OCI-LY1 (cell line): Measurements from ENCODE around the gene GGN.

Experiments used
- H2AFZ ChIP-seq: fragments of 200-600 bp; sonication (generic), shearing (Covaris generic); 2 replicates; pipeline ENCODE4 v1.6.0; 2014; ENCODE audit warnings: antibody characterized with exemption, mild to moderate bottlenecking, low read length
- H3F3A ChIP-seq: fragments of 200-600 bp; sonication (generic), shearing (Covaris generic); 2 replicates; pipeline ENCODE4 v1.6.0; 2014; ENCODE audit warnings: mild to moderate bottlenecking, antibody characterized with exemption, low read length, moderate library complexity; ENCODE audit not compliant: insufficient read depth
- H3K27ac ChIP-seq: fragments of 200-600 bp; sonication (generic); 2 replicates; pipeline ENCODE4 v1.5.1; 2014; ENCODE audit warnings: low read length, mixed run types, mild to moderate bottlenecking, low read depth; ENCODE audit not compliant: poor library complexity, severe bottlenecking
- H3K27me3 ChIP-seq: fragments of 200-600 bp; sonication (generic); 2 replicates; pipeline ENCODE4 v1.6.0; 2014; ENCODE audit warnings: antibody characterized with exemption, mild to moderate bottlenecking, low read length, moderate library complexity; ENCODE audit not compliant: insufficient read depth
- H3K36me3 ChIP-seq: fragments of 200-600 bp; sonication (generic); 2 replicates; pipeline ENCODE4 v1.6.1; 2014; ENCODE audit warnings: mild to moderate bottlenecking, antibody characterized with exemption, low read length, moderate library complexity, mixed read lengths; ENCODE audit not compliant: insufficient read depth
- H3K4me1 ChIP-seq: fragments of 200-600 bp; sonication (generic); 2 replicates; pipeline ENCODE4 v1.5.1; 2014; ENCODE audit warnings: mild to moderate bottlenecking, low read length, moderate library complexity; ENCODE audit not compliant: insufficient read depth, severe bottlenecking
- H3K4me2 ChIP-seq: fragments of 200-600 bp; sonication (generic), shearing (Covaris generic); 2 replicates; pipeline ENCODE4 v1.6.1; 2014; ENCODE audit warnings: low read length
- H3K4me3 ChIP-seq: fragments of 200-600 bp; sonication (generic); 2 replicates; pipeline ENCODE4 v1.5.1; 2014; ENCODE audit warnings: low read length, low read depth, mild to moderate bottlenecking, mixed read lengths; ENCODE audit not compliant: poor library complexity, severe bottlenecking
- H3K79me2 ChIP-seq: fragments of 200-600 bp; shearing (Covaris generic); 2 replicates; pipeline ENCODE4 v1.6.1; 2016; ENCODE audit warnings: mixed run types, low read length, mixed read lengths; ENCODE audit not compliant: insufficient read depth
- H3K9ac ChIP-seq: fragments of 200-600 bp; sonication (generic), shearing (Covaris generic); 2 replicates; pipeline ENCODE4 v1.6.1; 2014; ENCODE audit warnings: mild to moderate bottlenecking, low read length, mixed read lengths
- H3K9me2 ChIP-seq: fragments of 200-600 bp; sonication (generic), shearing (Covaris generic); 2 replicates; pipeline ENCODE4 v1.6.1; 2014; ENCODE audit warnings: low read depth, mild to moderate bottlenecking, low read length, mixed read lengths
- H3K9me3 ChIP-seq: fragments of 200-600 bp; shearing (Covaris generic); 2 replicates; pipeline ENCODE4 v1.6.1; 2014; ENCODE audit warnings: low read length, mixed read lengths
- H4K20me1 ChIP-seq: fragments of 200-600 bp; sonication (generic), shearing (Covaris generic); 2 replicates; pipeline ENCODE4 v1.6.0; 2016; ENCODE audit warnings: mild to moderate bottlenecking, low read length; ENCODE audit not compliant: insufficient read depth
- EZH2 ChIP-seq: fragments of 200-600 bp; sonication (generic), shearing (Covaris generic); IDR thresholded peaks from 2 replicates; pipeline ENCODE4 v1.8.0; 2017; ENCODE audit warnings: borderline replicate concordance, mixed run types, mild to moderate bottlenecking, antibody characterized with exemption, low read length, moderate library complexity, mixed read lengths
- TF ChIP-seq, protein P1 (sequence below): fragments of 200-600 bp; sonication (generic), shearing (Covaris generic); IDR thresholded peaks from 2 replicates; pipeline ENCODE4 v1.5.1; 2017; ENCODE audit warnings: mild to moderate bottlenecking, antibody characterized with exemption, low read length, moderate library complexity, mixed read lengths

GGN gene

DNA sequence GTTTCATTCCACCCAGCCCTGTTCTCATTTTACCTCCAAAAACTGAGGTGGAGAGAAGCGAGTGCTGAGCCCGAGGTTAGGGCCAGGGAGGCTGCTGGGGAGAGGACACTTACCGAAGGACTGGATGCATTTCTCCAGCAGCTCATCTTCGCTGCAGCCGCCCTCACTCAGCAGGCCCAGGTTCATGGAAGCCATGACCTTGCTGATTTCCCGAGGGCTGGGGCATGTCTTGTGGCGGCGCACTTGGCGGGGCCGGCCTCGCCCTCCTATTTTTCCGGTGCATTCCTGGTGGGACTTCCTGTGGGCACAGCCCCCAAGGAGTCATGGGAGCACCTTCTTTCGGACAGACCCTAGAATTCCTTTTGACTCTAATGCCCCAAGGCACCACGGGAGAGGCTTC is 34.0 kb upstream of the GGN start:
- Histone ChIP-seq H3K4me1 (peaks cover 21% of the 10 kb centered on the region), H3K9me2 (no peaks in the 10 kb centered on the region)

DNA sequence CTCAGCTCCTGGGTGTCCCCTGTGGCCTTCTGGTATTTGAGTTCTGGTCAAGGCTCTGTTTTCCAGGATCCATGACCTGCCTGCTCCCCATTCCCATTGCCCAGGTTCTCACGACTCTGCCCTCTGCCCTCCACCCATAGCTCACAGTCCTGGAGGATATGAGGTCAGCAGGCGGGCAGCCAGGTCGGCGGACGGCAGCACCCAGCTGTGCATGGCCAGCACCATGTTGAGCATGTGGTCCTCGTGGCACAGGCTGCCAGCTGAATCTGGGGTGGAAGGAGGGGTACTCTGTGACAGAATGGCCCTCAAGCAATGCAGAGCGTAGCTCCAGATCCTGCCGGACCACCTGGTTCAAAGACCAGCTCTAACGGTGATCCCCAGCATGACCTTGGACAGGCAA is 33.1 kb upstream of the GGN start:
- TF ChIP-seq, protein P1, sequence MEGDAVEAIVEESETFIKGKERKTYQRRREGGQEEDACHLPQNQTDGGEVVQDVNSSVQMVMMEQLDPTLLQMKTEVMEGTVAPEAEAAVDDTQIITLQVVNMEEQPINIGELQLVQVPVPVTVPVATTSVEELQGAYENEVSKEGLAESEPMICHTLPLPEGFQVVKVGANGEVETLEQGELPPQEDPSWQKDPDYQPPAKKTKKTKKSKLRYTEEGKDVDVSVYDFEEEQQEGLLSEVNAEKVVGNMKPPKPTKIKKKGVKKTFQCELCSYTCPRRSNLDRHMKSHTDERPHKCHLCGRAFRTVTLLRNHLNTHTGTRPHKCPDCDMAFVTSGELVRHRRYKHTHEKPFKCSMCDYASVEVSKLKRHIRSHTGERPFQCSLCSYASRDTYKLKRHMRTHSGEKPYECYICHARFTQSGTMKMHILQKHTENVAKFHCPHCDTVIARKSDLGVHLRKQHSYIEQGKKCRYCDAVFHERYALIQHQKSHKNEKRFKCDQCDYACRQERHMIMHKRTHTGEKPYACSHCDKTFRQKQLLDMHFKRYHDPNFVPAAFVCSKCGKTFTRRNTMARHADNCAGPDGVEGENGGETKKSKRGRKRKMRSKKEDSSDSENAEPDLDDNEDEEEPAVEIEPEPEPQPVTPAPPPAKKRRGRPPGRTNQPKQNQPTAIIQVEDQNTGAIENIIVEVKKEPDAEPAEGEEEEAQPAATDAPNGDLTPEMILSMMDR: no peak
- TF ChIP-seq EZH2: no peak

More for the DNA sequence above, 34.0 kb upstream of the GGN start:
- Histone ChIP-seq H3F3A (no peaks in the 10 kb centered on the region), H3K9me3 (no peaks in the 10 kb centered on the region), H3K4me2 (no peak overlapping the region), H4K20me1 (no peaks in the 10 kb centered on the region), H3K27ac (no peak overlapping the region), H2AFZ (no peak overlapping the region), H3K9ac (no peak overlapping the region), H3K27me3 (no peaks in the 10 kb centered on the region), H3K4me3 (no peak overlapping the region), H3K36me3 (no peaks in the 10 kb centered on the region), H3K79me2 (no peaks in the 10 kb centered on the region)
- TF ChIP-seq, protein P1: no peak
- no peak for TF ChIP-seq EZH2

DNA sequence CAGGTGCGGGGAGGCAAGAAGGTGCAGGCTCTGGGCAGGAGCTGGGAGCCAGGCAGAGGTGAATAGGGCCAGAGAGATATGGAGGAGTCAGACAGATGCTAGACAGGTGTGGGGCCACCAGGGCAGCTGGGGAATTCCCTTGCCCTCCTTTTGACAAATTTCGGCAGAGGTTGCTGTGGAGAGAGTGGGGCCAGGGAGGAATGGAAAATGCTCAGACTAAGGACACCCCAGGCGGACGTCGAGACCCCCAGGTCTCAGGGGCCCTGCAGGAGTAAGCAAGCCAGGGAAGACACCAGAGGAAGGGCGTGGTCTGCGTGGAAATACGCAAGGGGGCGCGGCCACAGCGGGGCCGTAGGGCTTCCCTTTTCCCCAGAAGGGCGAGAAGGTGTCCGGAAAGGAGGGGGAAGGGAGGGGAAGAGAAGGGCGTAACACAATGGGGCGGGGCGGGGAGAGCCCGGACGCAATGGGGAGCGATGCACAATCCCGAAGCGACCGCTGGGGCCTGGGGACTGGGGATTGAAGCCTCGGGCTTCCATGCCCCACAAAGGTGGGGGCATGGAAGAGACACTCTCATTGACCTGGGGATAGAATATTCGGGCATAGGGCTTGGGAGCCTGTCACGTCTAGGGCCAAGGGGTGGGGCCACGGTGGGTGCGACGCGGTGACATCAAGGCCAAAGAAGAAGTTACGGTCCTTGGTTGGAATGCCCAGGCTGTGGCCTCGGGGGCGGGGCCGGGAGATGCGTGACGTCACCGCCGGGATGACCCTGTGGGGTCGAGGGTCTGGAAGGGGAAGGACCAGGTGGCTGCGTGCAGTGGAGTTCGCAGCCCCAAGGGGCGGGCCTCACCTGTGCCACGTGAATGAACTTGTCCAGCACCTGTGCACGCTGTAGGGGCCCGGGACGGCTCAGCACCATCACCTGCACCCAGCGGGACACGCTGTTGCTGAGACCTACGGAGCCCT is 30.0 kb upstream of the GGN start:
- TF ChIP-seq, protein P1: no peak
- no peak for TF ChIP-seq EZH2
- Histone ChIP-seq H3K4me2 (peak overlapping the region; percentile 62), H4K20me1 (no peaks in the 10 kb centered on the region), H3K4me1 (peaks cover 14% of the 10 kb centered on the region), H3K9me3 (no peaks in the 10 kb centered on the region), H3K4me3 (peak overlapping the region; percentile 54), H3K36me3 (no peaks in the 10 kb centered on the region), H3K27me3 (no peaks in the 10 kb centered on the region; the same call in 1 of the 2 replicates), H3K9me2 (no peaks in the 10 kb centered on the region), H3K9ac (no peak overlapping the region; the same call in 1 of the 2 replicates), H3K79me2 (no peaks in the 10 kb centered on the region), H3K27ac (no peak overlapping the region), H2AFZ (no peak overlapping the region), H3F3A (no peaks in the 10 kb centered on the region)

More for the DNA sequence above, 33.1 kb upstream of the GGN start:
- H3K79me2 ChIP-seq: no peaks in the 10 kb centered on the region
- H3K9me3 ChIP-seq: no peaks in the 10 kb centered on the region
- no peak overlapping the region for H3K9ac ChIP-seq
- peaks cover 14% of the 10 kb centered on the region for H3K4me1 ChIP-seq
- H2AFZ ChIP-seq: no peak overlapping the region
- H3K36me3 ChIP-seq: no peaks in the 10 kb centered on the region
- no peaks in the 10 kb centered on the region for H4K20me1 ChIP-seq
- H3K4me2 ChIP-seq: no peak overlapping the region
- no peak overlapping the region for H3K27ac ChIP-seq
- H3K27me3 ChIP-seq: no peaks in the 10 kb centered on the region
- no peaks in the 10 kb centered on the region for H3K9me2 ChIP-seq
- H3K4me3 ChIP-seq: no peak overlapping the region
- H3F3A ChIP-seq: no peaks in the 10 kb centered on the region
